ENCODE measurements around the gene ADIPOQ. TPM values are rescaled to one million over a fixed set of nuclear protein-coding genes. Genes with fewer than 3 reads are reported as not detected.
"Not testable (repeated sequence)": the region's sequence is repeated elsewhere in the genome, so short reads cannot be mapped to it uniquely, and the experiment has no call there.

The ADIPOQ gene
- total and polyA plus RNA-seq, 2 donors: 1.4 to 18.7 TPM

- DNase-seq (ENCODE audit: extremely low spot score): no peak
- WGBS: 64% methylated on average over 5 of the region's 5 CpGs
- H3K27ac ChIP-seq (ENCODE audit: low read depth): no peak overlapping the region
Measured at GRCh38 chr3:186870421-186871201, 28.1 kb downstream of the ADIPOQ start.

DNA sequence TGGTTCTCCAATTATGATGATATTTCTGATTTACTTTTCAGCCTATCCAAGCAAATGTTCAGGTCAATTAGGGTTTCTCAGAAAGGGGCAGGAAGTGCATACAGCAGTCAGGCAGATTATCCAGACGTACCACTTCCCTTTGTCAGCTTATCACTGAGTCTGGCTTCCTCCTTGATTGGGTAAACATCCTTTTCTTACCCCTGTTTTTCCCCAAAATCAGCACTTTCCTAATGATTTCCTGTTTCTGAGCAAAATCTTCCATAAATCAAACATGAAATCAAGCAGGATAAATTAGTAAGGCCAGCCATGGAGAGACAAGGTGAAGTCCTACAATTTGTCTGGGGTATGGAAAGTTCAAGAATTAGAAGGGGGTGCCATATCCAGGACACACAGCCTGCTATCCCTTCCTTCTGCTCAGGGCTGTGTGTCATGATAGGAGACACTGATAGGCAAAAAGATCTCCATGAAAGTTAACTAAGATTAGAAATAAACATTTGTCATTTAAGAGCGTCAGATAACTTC is 29.0 kb downstream of the ADIPOQ start:
- no peaks in the 10 kb centered on the region for H3K4me1 ChIP-seq (ENCODE audit: insufficient read depth)
- no peak overlapping the region for H3K27ac ChIP-seq (ENCODE audit: low read depth)
- no peak for DNase-seq (ENCODE audit: extremely low spot score)
- 41% methylated on average over 2 of the region's 2 CpGs for WGBS
- no peaks in the 10 kb centered on the region for H3K36me3 ChIP-seq (ENCODE audit: insufficient read depth)
- H3K4me3 ChIP-seq (ENCODE audit: low read depth, low read length): no peak overlapping the region

More at GRCh38 chr3:186870421-186871201, 28.1 kb downstream of the ADIPOQ start:
- Histone ChIP-seq H3K4me1 (ENCODE audit: insufficient read depth) (no peaks in the 10 kb centered on the region), H3K4me3 (ENCODE audit: low read depth, low read length) (no peak overlapping the region), H3K36me3 (ENCODE audit: insufficient read depth) (no peaks in the 10 kb centered on the region)

- H3K27ac ChIP-seq (ENCODE audit: low read depth); DNase-seq (ENCODE audit: extremely low spot score); H3K4me1 ChIP-seq (ENCODE audit: insufficient read depth); H3K36me3 ChIP-seq (ENCODE audit: insufficient read depth); H3K4me3 ChIP-seq (ENCODE audit: low read depth, low read length): not testable (repeated sequence)
- WGBS: 98% methylated on average over 24 of the region's 30 CpGs
Measured at GRCh38 chr3:186873796-186874195, 31.3 kb downstream of the ADIPOQ start.

- not testable (repeated sequence) for DNase-seq (ENCODE audit: extremely low spot score); H3K4me1 ChIP-seq (ENCODE audit: insufficient read depth); H3K4me3 ChIP-seq (ENCODE audit: low read depth, low read length); H3K27ac ChIP-seq (ENCODE audit: low read depth); H3K36me3 ChIP-seq (ENCODE audit: insufficient read depth)
- WGBS: 95% methylated on average over 20 of the region's 24 CpGs
Measured at GRCh38 chr3:186874216-186874615, 31.7 kb downstream of the ADIPOQ start.

- WGBS: 84% methylated on average over 1 of the region's 4 CpGs
- not testable (repeated sequence) for H3K36me3 ChIP-seq (ENCODE audit: insufficient read depth); DNase-seq (ENCODE audit: extremely low spot score); H3K4me1 ChIP-seq (ENCODE audit: insufficient read depth); H3K4me3 ChIP-seq (ENCODE audit: low read depth, low read length); H3K27ac ChIP-seq (ENCODE audit: low read depth)
Measured at GRCh38 chr3:186874841-186875240, 32.3 kb downstream of the ADIPOQ start.

DNA sequence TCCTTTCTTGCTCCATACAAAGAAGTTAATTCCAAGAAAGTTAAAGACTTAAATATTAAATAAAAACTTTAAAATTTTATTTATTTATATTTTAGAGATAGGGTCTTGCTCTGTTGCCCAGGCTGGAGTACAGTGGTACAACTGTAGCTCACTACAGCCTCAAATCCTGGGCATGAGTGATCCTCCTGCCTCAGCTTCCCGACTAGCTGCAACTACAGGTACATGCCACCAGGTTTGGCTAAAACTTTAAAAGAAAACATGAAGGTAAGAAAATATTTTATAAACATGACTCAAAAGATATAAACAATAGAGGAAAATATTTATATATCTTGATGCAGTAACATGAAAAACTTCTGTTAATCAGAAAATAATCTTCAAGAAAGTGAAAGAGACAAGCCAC is 33.2 kb downstream of the ADIPOQ start:
- Histone ChIP-seq H3K4me3 (ENCODE audit: low read depth, low read length) (no peak overlapping the region), H3K36me3 (ENCODE audit: insufficient read depth) (no peaks in the 10 kb centered on the region), H3K4me1 (ENCODE audit: insufficient read depth) (no peaks in the 10 kb centered on the region), H3K27ac (ENCODE audit: low read depth) (no peak overlapping the region)
- DNase-seq (ENCODE audit: extremely low spot score): no peak
- WGBS: 89% methylated on average over 1 of the region's 1 CpG

DNA sequence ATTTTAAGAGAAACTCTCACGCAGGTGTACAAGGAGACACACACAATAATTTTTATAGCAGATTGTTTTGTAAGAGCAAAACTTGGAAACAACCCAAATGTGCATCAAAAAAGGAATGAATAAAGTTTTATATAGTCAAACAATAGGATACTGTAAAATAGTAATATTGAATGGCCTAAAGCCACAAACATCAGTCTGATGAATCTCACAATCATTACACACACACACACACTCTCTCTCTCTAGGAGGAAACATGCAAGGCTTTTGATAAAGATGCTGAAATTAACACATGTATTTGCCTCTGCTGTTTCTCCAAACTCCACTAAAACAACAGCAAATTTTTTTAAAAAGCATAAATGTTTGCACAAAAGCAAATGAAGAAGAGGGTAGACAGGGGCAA is 37.3 kb downstream of the ADIPOQ start:
- no peaks in the 10 kb centered on the region for H3K4me1 ChIP-seq (ENCODE audit: insufficient read depth)
- no peak overlapping the region for H3K27ac ChIP-seq (ENCODE audit: low read depth)
- WGBS: 86% methylated on average over 1 of the region's 1 CpG
- H3K4me3 ChIP-seq (ENCODE audit: low read depth, low read length): no peak overlapping the region
- H3K36me3 ChIP-seq (ENCODE audit: insufficient read depth): no peaks in the 10 kb centered on the region
- no peak for DNase-seq (ENCODE audit: extremely low spot score)

- Histone ChIP-seq H3K4me3 (ENCODE audit: low read depth, low read length) (no peak overlapping the region), H3K36me3 (ENCODE audit: insufficient read depth) (no peaks in the 10 kb centered on the region), H3K4me1 (ENCODE audit: insufficient read depth) (no peaks in the 10 kb centered on the region), H3K27ac (ENCODE audit: low read depth) (no peak overlapping the region)
- no peak for DNase-seq (ENCODE audit: extremely low spot score)
- 81% methylated on average over 4 of the region's 4 CpGs for WGBS
Measured at GRCh38 chr3:186880406-186880805, 37.9 kb downstream of the ADIPOQ start.

- Histone ChIP-seq H3K4me3 (ENCODE audit: low read depth, low read length) (no peak overlapping the region), H3K4me1 (ENCODE audit: insufficient read depth) (no peaks in the 10 kb centered on the region), H3K27ac (ENCODE audit: low read depth) (no peak overlapping the region), H3K36me3 (ENCODE audit: insufficient read depth) (no peaks in the 10 kb centered on the region)
- DNase-seq (ENCODE audit: extremely low spot score): no peak
- 35% methylated on average over 4 of the region's 4 CpGs for WGBS
Measured at GRCh38 chr3:186882150-186882524, 39.6 kb downstream of the ADIPOQ start.

DNA sequence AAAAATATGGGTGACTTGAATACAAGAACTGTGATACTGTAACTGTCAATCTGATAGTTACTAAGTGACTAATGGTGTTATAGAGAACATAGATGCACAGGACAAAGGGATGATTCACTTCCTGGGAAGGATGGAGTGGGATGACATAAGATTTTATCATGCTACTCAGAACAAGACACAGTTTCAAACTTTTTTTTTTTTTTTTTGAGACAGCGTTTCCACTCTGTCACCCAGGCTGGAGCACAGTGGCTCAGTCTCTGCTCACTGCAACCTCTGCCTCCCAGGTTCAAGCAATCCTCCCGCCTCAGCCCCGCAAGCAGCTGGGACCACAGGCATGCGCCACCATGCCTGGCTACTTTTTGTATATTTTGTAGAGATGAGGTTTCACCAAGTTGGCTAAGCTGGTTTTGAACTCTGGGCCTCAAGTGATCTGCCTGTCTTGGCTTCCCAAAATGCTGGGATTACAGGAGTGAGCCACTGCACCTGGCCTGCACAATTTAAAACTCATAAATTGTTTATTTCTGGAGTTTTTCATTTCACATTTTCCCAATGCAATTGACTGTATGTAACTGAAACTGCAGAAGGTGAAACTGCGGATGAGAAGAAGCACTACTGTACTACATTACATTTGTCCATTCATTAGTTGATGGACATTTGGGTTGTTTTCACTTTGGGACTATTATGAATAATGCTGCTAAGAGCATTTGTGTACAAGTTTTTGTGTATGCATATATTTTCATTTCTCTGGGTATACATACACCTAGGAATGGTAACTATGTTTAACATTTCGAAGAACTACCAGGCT is 40.6 kb downstream of the ADIPOQ start:
- H3K27ac ChIP-seq (ENCODE audit: low read depth): no peak overlapping the region
- H3K36me3 ChIP-seq (ENCODE audit: insufficient read depth): no peaks in the 10 kb centered on the region
- no peak for DNase-seq (ENCODE audit: extremely low spot score)
- H3K4me1 ChIP-seq (ENCODE audit: insufficient read depth): no peaks in the 10 kb centered on the region
- no peak overlapping the region for H3K4me3 ChIP-seq (ENCODE audit: low read depth, low read length)
- 88% methylated on average over 6 of the region's 6 CpGs for WGBS

DNA sequence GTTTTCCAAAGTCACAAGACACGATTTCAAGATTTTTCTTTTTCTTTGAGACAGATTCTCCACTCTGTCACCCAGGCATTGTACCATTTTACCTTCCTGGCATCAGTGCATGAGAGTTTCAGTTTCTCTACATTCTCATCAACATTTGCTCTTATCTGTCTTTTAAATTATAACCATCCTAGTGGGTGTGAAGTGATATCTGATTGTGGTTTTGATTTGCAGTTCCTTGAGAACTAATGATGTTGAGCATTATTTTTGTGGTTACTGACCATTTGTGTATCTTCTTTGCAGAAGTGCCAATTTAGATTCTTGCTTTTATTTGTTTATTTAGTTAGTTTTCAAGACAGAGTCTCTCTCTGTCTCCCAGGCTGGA is 41.2 kb downstream of the ADIPOQ start:
- DNase-seq (ENCODE audit: extremely low spot score): no peak
- Histone ChIP-seq H3K4me3 (ENCODE audit: low read depth, low read length) (no peak overlapping the region), H3K27ac (ENCODE audit: low read depth) (no peak overlapping the region), H3K36me3 (ENCODE audit: insufficient read depth) (no peaks in the 10 kb centered on the region), H3K4me1 (ENCODE audit: insufficient read depth) (peaks cover under 1% of the 10 kb centered on the region)
- 79% methylated on average over 1 of the region's 1 CpG for WGBS

GRCh38 chr3:186884868-186885267 is 42.4 kb downstream of the ADIPOQ start:
- H3K4me3 ChIP-seq (ENCODE audit: low read depth, low read length); H3K36me3 ChIP-seq (ENCODE audit: insufficient read depth); DNase-seq (ENCODE audit: extremely low spot score); H3K27ac ChIP-seq (ENCODE audit: low read depth); H3K4me1 ChIP-seq (ENCODE audit: insufficient read depth): not testable (repeated sequence)
- 95% methylated on average over 27 of the region's 29 CpGs for WGBS

GRCh38 chr3:186886202-186886981 is 43.9 kb downstream of the ADIPOQ start:
- WGBS: 79% methylated on average over 5 of the region's 5 CpGs
- Histone ChIP-seq H3K27ac (ENCODE audit: low read depth) (no peak overlapping the region), H3K4me3 (ENCODE audit: low read depth, low read length) (no peak overlapping the region), H3K36me3 (ENCODE audit: insufficient read depth) (no peaks in the 10 kb centered on the region), H3K4me1 (ENCODE audit: insufficient read depth) (peaks cover 2% of the 10 kb centered on the region)
- DNase-seq (ENCODE audit: extremely low spot score): no peak

Data from urinary bladder (tissue), 4 donors.